ENCODE measurements around the gene CTSV. TPM values are rescaled to one million over a fixed set of nuclear protein-coding genes. Genes with fewer than 3 reads are reported as not detected.

CTSV gene
- total RNA-seq, 2 experiments from 2014 or later = 0.08 to 0.36 TPM

Other genes with a start within 250 kb of the CTSV start
- 1 to 10 TPM; 2.9 to 3.7 TPM for gene ZNF782, start 184.6 kb downstream of the CTSV start, total RNA-seq
- gene NUTM2G, start 110.3 kb downstream of the CTSV start, total RNA-seq = not detected

Measured in activated CD8-positive, alpha-beta memory T cell treated with anti-CD3 and anti-CD28 coated beads for 36 hours (primary cell).